Measurements from ENCODE around the gene SLIT1.

Gene SLIT1

GRCh38 chr10:97119058-97119745, 66.6 kb downstream of the SLIT1 start:
- no CpG with 5 or more reads among the region's 20 CpGs for WGBS (ENCODE audit: insufficient coverage, insufficient read length)
- DNase-seq (ENCODE audit: low read depth, low spot score) = no peak
- H3K27me3 ChIP-seq (ENCODE audit: control insufficient read depth, insufficient read depth, low read length) = no peaks in the 10 kb centered on the region
- no peaks in the 10 kb centered on the region for H3K36me3 ChIP-seq (ENCODE audit: control insufficient read depth, insufficient read depth, low read length)
- no peaks in the 10 kb centered on the region for H3K9me3 ChIP-seq (ENCODE audit: control insufficient read depth, insufficient read depth, low read length)
- H3K27ac ChIP-seq (ENCODE audit: low read length) = no peak overlapping the region
- H3K4me3 ChIP-seq (ENCODE audit: low read length) = no peak overlapping the region
- H3K4me1 ChIP-seq (ENCODE audit: control insufficient read depth, insufficient read depth, low read length) = no peaks in the 10 kb centered on the region

GRCh38 chr10:97117372-97117771, 68.4 kb downstream of the SLIT1 start:
- Histone ChIP-seq H3K36me3 (ENCODE audit: control insufficient read depth, insufficient read depth, low read length) (no peaks in the 10 kb centered on the region), H3K9me3 (ENCODE audit: control insufficient read depth, insufficient read depth, low read length) (no peaks in the 10 kb centered on the region), H3K4me1 (ENCODE audit: control insufficient read depth, insufficient read depth, low read length) (no peaks in the 10 kb centered on the region), H3K27ac (ENCODE audit: low read length) (no peak overlapping the region), H3K27me3 (ENCODE audit: control insufficient read depth, insufficient read depth, low read length) (no peaks in the 10 kb centered on the region), H3K4me3 (ENCODE audit: low read length) (no peak overlapping the region)
- DNase-seq (ENCODE audit: low read depth, low spot score) = no peak
- no CpG with 5 or more reads among the region's 3 CpGs for WGBS (ENCODE audit: insufficient coverage, insufficient read length)

- WGBS (ENCODE audit: insufficient coverage, insufficient read length) = no CpG with 5 or more reads among the region's 7 CpGs
- no peak for DNase-seq (ENCODE audit: low read depth, low spot score)
- no peak overlapping the region for H3K4me3 ChIP-seq (ENCODE audit: low read length)
- no peaks in the 10 kb centered on the region for H3K36me3 ChIP-seq (ENCODE audit: control insufficient read depth, insufficient read depth, low read length)
- H3K27ac ChIP-seq (ENCODE audit: low read length) = no peak overlapping the region
- no peaks in the 10 kb centered on the region for H3K9me3 ChIP-seq (ENCODE audit: control insufficient read depth, insufficient read depth, low read length)
- no peaks in the 10 kb centered on the region for H3K4me1 ChIP-seq (ENCODE audit: control insufficient read depth, insufficient read depth, low read length)
- no peaks in the 10 kb centered on the region for H3K27me3 ChIP-seq (ENCODE audit: control insufficient read depth, insufficient read depth, low read length)
Measured at GRCh38 chr10:97116462-97117162, 69.1 kb downstream of the SLIT1 start.

- H3K36me3 ChIP-seq (ENCODE audit: control insufficient read depth, insufficient read depth, low read length) = no peaks in the 10 kb centered on the region
- WGBS (ENCODE audit: insufficient coverage, insufficient read length) = no CpG with 5 or more reads among the region's 2 CpGs
- H3K4me1 ChIP-seq (ENCODE audit: control insufficient read depth, insufficient read depth, low read length) = no peaks in the 10 kb centered on the region
- H3K4me3 ChIP-seq (ENCODE audit: low read length) = no peak overlapping the region
- DNase-seq (ENCODE audit: low read depth, low spot score) = no peak
- no peaks in the 10 kb centered on the region for H3K27me3 ChIP-seq (ENCODE audit: control insufficient read depth, insufficient read depth, low read length)
- H3K27ac ChIP-seq (ENCODE audit: low read length) = no peak overlapping the region
- H3K9me3 ChIP-seq (ENCODE audit: control insufficient read depth, insufficient read depth, low read length) = no peaks in the 10 kb centered on the region
Measured at GRCh38 chr10:97115846-97116245, 69.9 kb downstream of the SLIT1 start.

GRCh38 chr10:97111615-97112014, 74.1 kb downstream of the SLIT1 start:
- H3K36me3 ChIP-seq (ENCODE audit: control insufficient read depth, insufficient read depth, low read length) = no peaks in the 10 kb centered on the region
- H3K27me3 ChIP-seq (ENCODE audit: control insufficient read depth, insufficient read depth, low read length) = no peaks in the 10 kb centered on the region
- H3K9me3 ChIP-seq (ENCODE audit: control insufficient read depth, insufficient read depth, low read length) = no peaks in the 10 kb centered on the region
- no peak for DNase-seq (ENCODE audit: low read depth, low spot score)
- no peak overlapping the region for H3K4me3 ChIP-seq (ENCODE audit: low read length)
- WGBS (ENCODE audit: insufficient coverage, insufficient read length) = no CpG with 5 or more reads among the region's 11 CpGs
- no peak overlapping the region for H3K27ac ChIP-seq (ENCODE audit: low read length)
- H3K4me1 ChIP-seq (ENCODE audit: control insufficient read depth, insufficient read depth, low read length) = no peaks in the 10 kb centered on the region

GRCh38 chr10:97109547-97109946, 76.2 kb downstream of the SLIT1 start:
- no peaks in the 10 kb centered on the region for H3K9me3 ChIP-seq (ENCODE audit: control insufficient read depth, insufficient read depth, low read length)
- no peak for DNase-seq (ENCODE audit: low read depth, low spot score)

GRCh38 chr10:97107551-97107950, 78.2 kb downstream of the SLIT1 start:
- WGBS (ENCODE audit: insufficient coverage, insufficient read length) = no CpG with 5 or more reads among the region's 5 CpGs
- H3K27ac ChIP-seq (ENCODE audit: low read length) = no peak overlapping the region
- H3K4me3 ChIP-seq (ENCODE audit: low read length) = no peak overlapping the region
- H3K4me1 ChIP-seq (ENCODE audit: control insufficient read depth, insufficient read depth, low read length) = no peaks in the 10 kb centered on the region
- no peaks in the 10 kb centered on the region for H3K27me3 ChIP-seq (ENCODE audit: control insufficient read depth, insufficient read depth, low read length)
- no peak for DNase-seq (ENCODE audit: low read depth, low spot score)
- no peaks in the 10 kb centered on the region for H3K36me3 ChIP-seq (ENCODE audit: control insufficient read depth, insufficient read depth, low read length)
- H3K9me3 ChIP-seq (ENCODE audit: control insufficient read depth, insufficient read depth, low read length) = no peaks in the 10 kb centered on the region

More at GRCh38 chr10:97109547-97109946, 76.2 kb downstream of the SLIT1 start:
- no peaks in the 10 kb centered on the region for H3K36me3 ChIP-seq (ENCODE audit: control insufficient read depth, insufficient read depth, low read length)
- no peak overlapping the region for H3K27ac ChIP-seq (ENCODE audit: low read length)
- no peak overlapping the region for H3K4me3 ChIP-seq (ENCODE audit: low read length)
- WGBS (ENCODE audit: insufficient coverage, insufficient read length) = no CpG with 5 or more reads among the region's 6 CpGs
- H3K27me3 ChIP-seq (ENCODE audit: control insufficient read depth, insufficient read depth, low read length) = no peaks in the 10 kb centered on the region
- no peaks in the 10 kb centered on the region for H3K4me1 ChIP-seq (ENCODE audit: control insufficient read depth, insufficient read depth, low read length)

GRCh38 chr10:97106207-97106606, 79.6 kb downstream of the SLIT1 start:
- H3K4me1 ChIP-seq (ENCODE audit: control insufficient read depth, insufficient read depth, low read length) = peaks cover 3% of the 10 kb centered on the region; the same call in 1 of the 2 replicates
- no peaks in the 10 kb centered on the region for H3K36me3 ChIP-seq (ENCODE audit: control insufficient read depth, insufficient read depth, low read length)
- no peak for DNase-seq (ENCODE audit: low read depth, low spot score)
- no peaks in the 10 kb centered on the region for H3K27me3 ChIP-seq (ENCODE audit: control insufficient read depth, insufficient read depth, low read length)
- H3K9me3 ChIP-seq (ENCODE audit: control insufficient read depth, insufficient read depth, low read length) = no peaks in the 10 kb centered on the region
- no CpG with 5 or more reads among the region's 6 CpGs for WGBS (ENCODE audit: insufficient coverage, insufficient read length)
- no peak overlapping the region for H3K4me3 ChIP-seq (ENCODE audit: low read length)
- no peak overlapping the region for H3K27ac ChIP-seq (ENCODE audit: low read length)

GRCh38 chr10:97105303-97105702, 80.5 kb downstream of the SLIT1 start:
- no peaks in the 10 kb centered on the region for H3K27me3 ChIP-seq (ENCODE audit: control insufficient read depth, insufficient read depth, low read length)

GRCh38 chr10:97103316-97104080, 82.3 kb downstream of the SLIT1 start:
- no peak for DNase-seq (ENCODE audit: low read depth, low spot score)
- Histone ChIP-seq H3K27ac (ENCODE audit: low read length) (no peak overlapping the region), H3K9me3 (ENCODE audit: control insufficient read depth, insufficient read depth, low read length) (no peaks in the 10 kb centered on the region), H3K4me3 (ENCODE audit: low read length) (no peak overlapping the region), H3K4me1 (ENCODE audit: control insufficient read depth, insufficient read depth, low read length) (peaks cover 5% of the 10 kb centered on the region; the same call in 1 of the 2 replicates), H3K36me3 (ENCODE audit: control insufficient read depth, insufficient read depth, low read length) (no peaks in the 10 kb centered on the region), H3K27me3 (ENCODE audit: control insufficient read depth, insufficient read depth, low read length) (no peaks in the 10 kb centered on the region)
- WGBS (ENCODE audit: insufficient coverage, insufficient read length) = no CpG with 5 or more reads among the region's 14 CpGs

More at GRCh38 chr10:97105303-97105702, 80.5 kb downstream of the SLIT1 start:
- Histone ChIP-seq H3K9me3 (ENCODE audit: control insufficient read depth, insufficient read depth, low read length) (no peaks in the 10 kb centered on the region), H3K4me1 (ENCODE audit: control insufficient read depth, insufficient read depth, low read length) (peaks cover 5% of the 10 kb centered on the region; the same call in 1 of the 2 replicates), H3K27ac (ENCODE audit: low read length) (no peak overlapping the region), H3K36me3 (ENCODE audit: control insufficient read depth, insufficient read depth, low read length) (no peaks in the 10 kb centered on the region), H3K4me3 (ENCODE audit: low read length) (no peak overlapping the region)
- no CpG with 5 or more reads among the region's 7 CpGs for WGBS (ENCODE audit: insufficient coverage, insufficient read length)
- no peak for DNase-seq (ENCODE audit: low read depth, low spot score)
